HEK293 (cell line): ENCODE measurements around the gene ZMYND10.

Experiments
- CTCF ChIA-PET: fragments of 350-600 bp; formaldehyde crosslinking; extraction: SDS; loops from one replicate; lab custom pipeline; 2021; ENCODE audit warnings: antibody characterized with exemption; lab: Yijun Ruan, JAX
- POLR2A ChIA-PET: fragments of 300-600 bp; formaldehyde crosslinking; extraction: SDS; loops from one replicate; lab custom pipeline; 2020; ENCODE audit warnings: antibody characterized with exemption, inconsistent platforms; lab: Yijun Ruan, JAX
- H3K27ac ChIP-seq: fragments of 200-500 bp; sonication (Bioruptor generic); 2 replicates; pipeline ENCODE4 v1.5.1; 2014; ENCODE audit warnings: low read depth, low read length, control low read depth, inconsistent platforms; ENCODE audit errors: extremely low read depth
- H3K36me3 ChIP-seq, 2 experiments: fragments of 200-500 bp in 1 of 2; sonication (Bioruptor generic) in 1 of 2; 1 replicate in 1 of 2; 2 replicates in 1 of 2; pipeline ENCODE4 v1.5.1; 2014 to 2017; ENCODE audit warnings: inconsistent platforms in 2 of 2, low read length in 2 of 2; ENCODE audit not compliant: control insufficient read depth in 2 of 2, insufficient read depth in 1 of 2
- H3K4me1 ChIP-seq: fragments of 200-500 bp; sonication (Bioruptor generic); 2 replicates; pipeline ENCODE4 v1.5.1; 2014; ENCODE audit warnings: mild to moderate bottlenecking, low read length, inconsistent platforms; ENCODE audit not compliant: control insufficient read depth, insufficient read depth
- H3K4me3 ChIP-seq: 2 replicates; pipeline ENCODE4 v1.5.1; 2011; ENCODE audit warnings: low read depth, mild to moderate bottlenecking, control low read depth, low read length, moderate library complexity
- H3K9me3 ChIP-seq: fragments of 200-500 bp; sonication (Bioruptor generic); 2 replicates; pipeline ENCODE4 v1.5.1; 2014; ENCODE audit warnings: low read depth, low read length, inconsistent platforms; ENCODE audit not compliant: control insufficient read depth, insufficient read depth
- ELK4 ChIP-seq: IDR thresholded peaks from 2 replicates; pipeline ENCODE4 v1.6.1; 2011; ENCODE audit warnings: mild to moderate bottlenecking, low read depth, low read length, borderline replicate concordance
- FEZF1 ChIP-seq: fragments of 450-650 bp; formaldehyde crosslinking; IDR thresholded peaks from 2 replicates; pipeline ENCODE4 v1.5.1; 2016; ENCODE audit warnings: missing biosample characterization, missing genetic modification characterization
- KLF1 ChIP-seq: fragments of 450-650 bp; formaldehyde crosslinking; IDR thresholded peaks from 2 replicates; pipeline ENCODE4 v1.5.1; 2016; ENCODE audit warnings: missing biosample characterization, missing genetic modification characterization
- PATZ1 ChIP-seq: fragments of 450-650 bp; formaldehyde crosslinking; IDR thresholded peaks from 2 replicates; pipeline ENCODE4 v1.5.1; 2016; ENCODE audit warnings: missing biosample characterization, missing genetic modification characterization
- PRDM1 ChIP-seq: fragments of 450-650 bp; formaldehyde crosslinking; IDR thresholded peaks from 2 replicates; pipeline ENCODE4; 2016; ENCODE audit warnings: missing biosample characterization, missing genetic modification characterization
- ZBTB48 ChIP-seq: fragments of 450-650 bp; formaldehyde crosslinking; IDR thresholded peaks from 2 replicates; pipeline ENCODE4 v1.5.1; 2016; ENCODE audit warnings: missing biosample characterization, missing genetic modification characterization
- ZFP3 ChIP-seq: fragments of 450-650 bp; formaldehyde crosslinking; IDR thresholded peaks from 2 replicates; pipeline ENCODE4 v1.5.1; 2016; ENCODE audit warnings: low read depth, missing biosample characterization, missing genetic modification characterization
- ZFP69B ChIP-seq: fragments of 450-650 bp; formaldehyde crosslinking; IDR thresholded peaks from 2 replicates; pipeline ENCODE4 v1.5.1; 2016; ENCODE audit warnings: missing biosample characterization, missing genetic modification characterization
- ZNF175 ChIP-seq: fragments of 450-650 bp; formaldehyde crosslinking; IDR thresholded peaks from 2 replicates; pipeline ENCODE4 v1.5.1; 2016; ENCODE audit warnings: missing biosample characterization, missing genetic modification characterization
- ZNF223 ChIP-seq: fragments of 450-650 bp; formaldehyde crosslinking; IDR thresholded peaks from 2 replicates; pipeline ENCODE4 v1.5.1; 2016; ENCODE audit warnings: missing biosample characterization, missing genetic modification characterization
- ZNF248 ChIP-seq: fragments of 450-650 bp; formaldehyde crosslinking; IDR thresholded peaks from 2 replicates; pipeline ENCODE4 v1.5.1; 2017; ENCODE audit warnings: missing biosample characterization, missing genetic modification characterization
- ZNF362 ChIP-seq: fragments of 450-650 bp; formaldehyde crosslinking; IDR thresholded peaks from 2 replicates; pipeline ENCODE4 v1.5.1; 2016; ENCODE audit warnings: missing biosample characterization, missing genetic modification characterization
- ZNF416 ChIP-seq: fragments of 450-650 bp; formaldehyde crosslinking; IDR thresholded peaks from 2 replicates; pipeline ENCODE4 v1.5.1; 2016; ENCODE audit warnings: missing biosample characterization, missing genetic modification characterization
- ZNF518A ChIP-seq: fragments of 450-650 bp; formaldehyde crosslinking; conservative IDR thresholded peaks from 2 replicates; pipeline ENCODE4 v1.5.1; 2016; ENCODE audit warnings: low read depth, missing biosample characterization, missing genetic modification characterization
- ZNF585B ChIP-seq: fragments of 450-650 bp; formaldehyde crosslinking; IDR thresholded peaks from 2 replicates; pipeline ENCODE4 v1.5.1; 2016; ENCODE audit warnings: missing biosample characterization, missing genetic modification characterization
- ZNF610 ChIP-seq: fragments of 450-650 bp; formaldehyde crosslinking; IDR thresholded peaks from 2 replicates; pipeline ENCODE4 v1.5.1; 2016; ENCODE audit warnings: missing biosample characterization, missing genetic modification characterization, borderline replicate concordance
- ZNF621 ChIP-seq: fragments of 450-650 bp; formaldehyde crosslinking; IDR thresholded peaks from 2 replicates; pipeline ENCODE4 v1.5.1; 2017; ENCODE audit warnings: missing biosample characterization, missing genetic modification characterization
- ZNF677 ChIP-seq: fragments of 450-650 bp; IDR thresholded peaks from 2 replicates; pipeline ENCODE4 v1.5.0; 2018; ENCODE audit warnings: missing biosample characterization, mild to moderate bottlenecking, missing genetic modification characterization, moderate library complexity
- TF ChIP-seq, protein P1 (sequence below): fragments of 450-650 bp; formaldehyde crosslinking; IDR thresholded peaks from 2 replicates; pipeline ENCODE4 v1.5.1; 2016; ENCODE audit warnings: missing biosample characterization, missing genetic modification characterization

Gene ZMYND10

GRCh38 chr3:50393061-50393460 lies 47.5 kb upstream of the ZMYND10 start (continued):
- TF ChIP-seq ZNF585B (tag by site-specific recombination) (no peak), ZNF248 (tag by site-specific recombination) (no peak), PRDM1 (tag by site-specific recombination) (no peak)

GRCh38 chr3:50392101-50392715 lies 46.7 kb upstream of the ZMYND10 start:
- Histone ChIP-seq H3K27ac (no peak overlapping the region), H3K4me1 (no peaks in the 10 kb centered on the region)
- TF ChIP-seq ZBTB48 (tag by site-specific recombination), result no peak
- TF ChIP-seq ZNF362 (tag by site-specific recombination), result no peak
- TF ChIP-seq ZNF610 (tag by site-specific recombination), result no peak
- TF ChIP-seq ZNF621, result no peak
- TF ChIP-seq, all 188 proteins: peak for 0
- ChIA-PET CTCF (no interaction called here), POLR2A (no interaction called here)
- Histone ChIP-seq H3K36me3 (no peaks in the 10 kb centered on the region), H3K4me3 (no peak overlapping the region), H3K9me3 (no peaks in the 10 kb centered on the region)

DNA sequence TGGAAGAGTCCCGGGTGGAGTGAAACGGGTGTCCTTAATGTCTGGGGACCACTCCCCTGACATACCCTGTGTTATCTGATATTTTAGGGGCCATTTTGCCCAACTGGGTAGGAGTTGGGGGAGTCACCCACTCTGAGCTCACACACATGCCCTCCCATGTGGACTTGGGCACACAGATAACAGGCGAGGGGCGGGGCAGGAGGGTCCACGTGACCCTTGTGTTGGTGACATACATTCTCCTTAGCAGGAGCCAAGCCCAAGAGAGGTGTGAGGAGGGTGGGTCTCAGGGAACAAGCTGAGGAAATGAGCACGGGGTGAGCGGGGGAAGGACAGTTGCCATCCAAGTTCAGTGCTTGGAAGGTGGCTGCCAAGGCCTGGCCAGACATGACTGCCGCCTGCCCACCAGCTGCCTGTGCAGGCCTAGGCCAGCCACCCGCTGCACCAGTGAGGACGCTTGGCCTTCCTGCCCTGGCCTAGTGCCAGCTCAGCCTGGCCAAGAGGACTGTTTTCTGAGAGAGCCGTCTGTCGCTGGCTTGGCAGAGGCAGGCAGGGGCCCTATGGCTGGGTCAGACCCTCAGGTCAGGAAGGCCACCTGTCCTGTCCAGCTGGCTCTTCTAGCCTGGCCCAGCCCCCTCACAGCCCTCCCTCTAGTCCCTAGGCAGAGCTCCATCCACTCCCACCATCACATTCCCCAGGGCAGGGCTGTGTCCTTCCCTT lies 45.1 kb upstream of the ZMYND10 start:
- POLR2A ChIA-PET, result no interaction called here
- H3K36me3 ChIP-seq, result no peaks in the 10 kb centered on the region
- no peaks in the 10 kb centered on the region for H3K4me1 ChIP-seq
- TF ChIP-seq ELK4 (no peak), KLF1 (tag by site-specific recombination) (0 out of 2 replicates have a peak, but pooled peaks have one; percentile 12), ZFP3 (no peak), ZNF223 (tag by site-specific recombination) (no peak)
- TF ChIP-seq, protein P1, sequence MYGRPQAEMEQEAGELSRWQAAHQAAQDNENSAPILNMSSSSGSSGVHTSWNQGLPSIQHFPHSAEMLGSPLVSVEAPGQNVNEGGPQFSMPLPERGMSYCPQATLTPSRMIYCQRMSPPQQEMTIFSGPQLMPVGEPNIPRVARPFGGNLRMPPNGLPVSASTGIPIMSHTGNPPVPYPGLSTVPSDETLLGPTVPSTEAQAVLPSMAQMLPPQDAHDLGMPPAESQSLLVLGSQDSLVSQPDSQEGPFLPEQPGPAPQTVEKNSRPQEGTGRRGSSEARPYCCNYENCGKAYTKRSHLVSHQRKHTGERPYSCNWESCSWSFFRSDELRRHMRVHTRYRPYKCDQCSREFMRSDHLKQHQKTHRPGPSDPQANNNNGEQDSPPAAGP (tag by site-specific recombination), result 0 out of 2 replicates have a peak, but pooled peaks have one; percentile 19
- no peaks in the 10 kb centered on the region for H3K9me3 ChIP-seq
- no peak overlapping the region for H3K27ac ChIP-seq
- H3K4me3 ChIP-seq, result no peak overlapping the region
- CTCF ChIA-PET, result interaction anchor here (0.6 to 0.9 kb wide), 2 partner anchors 45 to 224 kb away, joined by 3 to 4 read pairs; no protein-coding TSS in a partner anchor

- Histone ChIP-seq H3K9me3 (no peaks in the 10 kb centered on the region), H3K4me3 (no peak overlapping the region), H3K27ac (no peak overlapping the region), H3K4me1 (no peaks in the 10 kb centered on the region), H3K36me3 (no peaks in the 10 kb centered on the region)
- ChIA-PET CTCF (interaction anchor here (0.8 kb wide), 1 partner anchor 14 kb away, joined by 3 read pairs; no protein-coding TSS in a partner anchor), POLR2A (no interaction called here)
- TF ChIP-seq ZNF416 (tag by site-specific recombination), result no peak
- TF ChIP-seq ZNF518A (tag by site-specific recombination), result no peak
- TF ChIP-seq ZFP69B (tag by site-specific recombination), result no peak
- TF ChIP-seq ZNF175 (tag by site-specific recombination), result no peak
- TF ChIP-seq FEZF1, result no peak
- no peak for TF ChIP-seq PATZ1
- no peak for TF ChIP-seq ZNF677 (tag by site-specific recombination)
These were observed 43.9 kb upstream of the ZMYND10 start for GRCh38 chr3:50389414-50389767.
